T follicular helper cell (primary cell): ENCODE data around the gene CFAP46.
A peak's percentile ranks its signal among the peaks of the same experiment; 100 is the strongest.
"Not testable (repeated sequence)": the region's sequence is repeated elsewhere in the genome, so short reads cannot be mapped to it uniquely, and the experiment has no call there.

Experiments used
- DNase-seq: peaks from one replicate; pipeline ENCODE4 v3.0.0-alpha.2; 2020; ENCODE audit warnings: low read depth

Gene CFAP46

GRCh38 chr10:132962623-132963429 is 20.5 kb upstream of the CFAP46 start:
- DNase-seq, result no peak

GRCh38 chr10:132961787-132962622 is 19.6 kb upstream of the CFAP46 start:
- DNase-seq, result peak; percentile 32

- no peak for DNase-seq
These were observed 19.0 kb upstream of the CFAP46 start for GRCh38 chr10:132961420-132961786.

DNA sequence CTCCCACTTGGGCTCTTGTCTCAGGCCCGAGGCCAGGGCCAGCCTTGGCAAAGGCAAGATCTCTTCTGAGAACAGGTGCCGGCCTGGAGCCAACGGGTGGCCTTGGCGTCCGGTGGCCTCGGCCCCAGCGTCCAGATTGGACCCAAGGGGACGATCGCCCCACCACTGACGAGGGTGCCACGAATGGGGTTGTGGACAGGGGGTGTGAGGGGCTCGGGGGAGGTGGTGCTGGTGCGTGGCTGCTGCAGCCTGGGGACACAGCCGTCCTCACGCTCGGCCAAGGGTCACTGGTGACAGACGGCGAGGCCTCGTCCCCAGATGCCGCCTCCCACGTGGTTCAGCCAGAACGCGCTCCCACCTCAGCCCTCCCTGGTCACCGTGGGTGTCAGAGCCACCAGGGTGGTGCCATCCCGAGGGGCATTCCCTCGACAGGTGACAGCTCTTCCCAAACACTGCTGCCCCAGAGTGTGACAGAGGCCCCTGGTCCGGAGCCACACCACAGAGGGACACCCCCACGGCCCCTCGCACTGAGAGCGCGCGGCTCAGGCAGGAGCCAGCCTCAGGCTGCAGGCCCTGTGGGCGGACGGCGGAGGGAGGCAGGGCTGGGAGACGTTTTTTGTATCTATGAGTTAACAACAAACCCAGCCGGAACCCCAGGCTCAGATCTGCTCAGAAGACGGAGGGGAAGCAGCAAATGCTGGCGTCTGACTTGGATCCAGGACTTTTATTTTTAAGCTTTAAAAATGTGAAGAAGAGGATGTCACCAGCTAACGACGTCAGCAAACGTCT is 18.5 kb upstream of the CFAP46 start:
- DNase-seq, result no peak

GRCh38 chr10:132960071-132960472 is 17.7 kb upstream of the CFAP46 start:
- DNase-seq, result no peak

DNA sequence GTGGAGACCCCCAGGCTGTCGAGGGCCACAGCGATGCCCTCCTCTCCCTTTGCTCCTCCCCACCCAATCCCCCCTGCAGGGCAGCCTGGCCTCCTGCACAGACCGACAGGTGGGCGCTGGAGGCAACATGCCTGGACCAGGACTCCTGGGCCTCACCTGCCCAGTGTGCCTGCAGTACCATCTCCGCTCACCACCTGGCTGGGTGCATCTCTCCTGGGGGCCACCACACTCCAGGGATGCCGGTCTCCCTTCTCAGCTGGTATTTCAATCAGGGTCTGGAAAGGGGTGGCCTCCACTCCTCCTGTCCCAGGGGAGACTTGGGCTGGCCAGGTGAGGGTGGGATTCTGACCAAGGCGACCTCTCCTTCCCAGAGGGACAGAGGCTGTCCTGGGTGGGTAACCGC is 17.2 kb upstream of the CFAP46 start:
- no peak for DNase-seq

- no peak for DNase-seq
These were observed 16.7 kb upstream of the CFAP46 start for GRCh38 chr10:132958883-132959558.

- DNase-seq, result no peak
These were observed 15.9 kb upstream of the CFAP46 start for GRCh38 chr10:132957981-132958882.

DNA sequence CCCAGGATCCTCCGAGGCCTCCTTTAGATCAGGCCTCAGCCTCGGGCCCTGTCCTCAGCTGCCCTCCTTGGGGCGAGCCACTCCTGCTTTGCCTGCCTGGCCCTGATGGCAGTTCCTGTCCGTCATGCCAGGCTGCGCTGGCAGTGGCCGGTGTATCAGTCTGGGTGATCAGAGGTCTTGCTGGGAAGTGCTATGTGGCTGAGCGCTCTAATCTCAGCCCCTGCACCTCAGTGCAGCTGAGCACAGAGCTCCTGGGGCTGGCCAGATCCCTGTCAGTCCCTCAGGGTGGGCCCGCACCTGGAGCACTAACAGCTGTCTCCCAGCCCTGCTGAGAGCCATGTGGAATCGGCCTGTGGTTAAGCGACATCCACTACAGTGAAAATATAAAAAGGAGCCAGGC is 14.8 kb upstream of the CFAP46 start:
- DNase-seq, result no peak

GRCh38 chr10:132956259-132956658 is 13.9 kb upstream of the CFAP46 start:
- not testable (repeated sequence) for DNase-seq

- no peak for DNase-seq
These were observed 13.1 kb upstream of the CFAP46 start for GRCh38 chr10:132955479-132955878.

- no peak for DNase-seq
These were observed 11.1 kb upstream of the CFAP46 start for GRCh38 chr10:132953428-132953827.

GRCh38 chr10:132951926-132952325 is 9.6 kb upstream of the CFAP46 start:
- no peak for DNase-seq

GRCh38 chr10:132948351-132948750 is 6.0 kb upstream of the CFAP46 start:
- DNase-seq, result no peak

GRCh38 chr10:132947843-132948242 is 5.5 kb upstream of the CFAP46 start:
- no peak for DNase-seq

DNA sequence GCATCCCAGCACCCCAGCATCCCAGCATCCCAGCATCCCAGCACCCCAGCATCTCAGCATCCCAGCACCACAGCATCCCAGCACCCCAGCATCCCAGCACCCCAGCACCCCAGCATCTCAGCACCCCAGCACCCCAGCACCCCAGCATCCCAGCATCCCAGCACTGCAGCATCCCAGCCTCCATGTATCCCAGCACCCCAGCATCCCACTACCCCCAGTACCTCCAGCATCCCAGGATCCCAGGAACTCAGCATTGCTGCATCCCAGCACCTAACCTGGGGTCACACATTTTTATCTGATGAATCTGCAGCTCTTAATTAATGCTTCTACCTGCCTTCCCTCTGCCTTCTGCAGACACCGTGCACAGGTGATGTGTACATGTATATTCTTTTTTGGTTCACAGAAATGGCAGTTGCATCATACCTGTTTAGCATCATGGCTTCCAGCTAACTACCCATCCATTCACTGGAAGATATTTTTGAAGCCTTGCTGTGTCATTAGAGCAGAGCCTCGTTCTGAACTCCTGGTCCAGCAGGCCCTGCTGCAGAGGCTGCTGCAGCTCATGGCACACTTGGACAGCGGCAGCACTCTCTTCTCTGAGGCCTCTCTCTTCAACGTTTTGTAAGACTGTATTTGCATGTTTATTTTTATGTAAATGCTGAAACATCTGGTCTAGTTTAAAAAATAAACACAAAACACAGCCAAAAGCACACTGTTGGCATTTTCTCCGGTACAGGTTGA is 4.6 kb upstream of the CFAP46 start:
- DNase-seq, result no peak

- DNase-seq, result no peak
These were observed 3.9 kb upstream of the CFAP46 start for GRCh38 chr10:132946311-132946710.

DNA sequence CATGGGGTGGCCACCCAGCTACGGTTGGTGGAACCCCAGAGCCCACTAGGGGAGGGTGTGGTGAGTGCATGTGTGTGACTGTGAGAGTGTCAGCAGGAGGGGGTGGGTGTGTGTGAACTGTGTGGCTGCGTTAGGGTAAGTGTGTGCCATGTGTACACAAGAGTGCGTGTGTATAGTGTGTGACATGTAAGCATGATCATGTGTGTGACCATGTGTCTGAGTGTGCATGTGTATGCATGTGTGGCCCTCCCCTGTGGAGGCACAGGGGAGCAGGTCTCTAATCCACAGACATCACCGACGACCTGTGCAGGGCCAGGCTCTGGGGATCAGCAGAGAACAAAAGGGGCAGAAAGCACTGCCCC is 3.5 kb upstream of the CFAP46 start:
- no peak for DNase-seq

DNA sequence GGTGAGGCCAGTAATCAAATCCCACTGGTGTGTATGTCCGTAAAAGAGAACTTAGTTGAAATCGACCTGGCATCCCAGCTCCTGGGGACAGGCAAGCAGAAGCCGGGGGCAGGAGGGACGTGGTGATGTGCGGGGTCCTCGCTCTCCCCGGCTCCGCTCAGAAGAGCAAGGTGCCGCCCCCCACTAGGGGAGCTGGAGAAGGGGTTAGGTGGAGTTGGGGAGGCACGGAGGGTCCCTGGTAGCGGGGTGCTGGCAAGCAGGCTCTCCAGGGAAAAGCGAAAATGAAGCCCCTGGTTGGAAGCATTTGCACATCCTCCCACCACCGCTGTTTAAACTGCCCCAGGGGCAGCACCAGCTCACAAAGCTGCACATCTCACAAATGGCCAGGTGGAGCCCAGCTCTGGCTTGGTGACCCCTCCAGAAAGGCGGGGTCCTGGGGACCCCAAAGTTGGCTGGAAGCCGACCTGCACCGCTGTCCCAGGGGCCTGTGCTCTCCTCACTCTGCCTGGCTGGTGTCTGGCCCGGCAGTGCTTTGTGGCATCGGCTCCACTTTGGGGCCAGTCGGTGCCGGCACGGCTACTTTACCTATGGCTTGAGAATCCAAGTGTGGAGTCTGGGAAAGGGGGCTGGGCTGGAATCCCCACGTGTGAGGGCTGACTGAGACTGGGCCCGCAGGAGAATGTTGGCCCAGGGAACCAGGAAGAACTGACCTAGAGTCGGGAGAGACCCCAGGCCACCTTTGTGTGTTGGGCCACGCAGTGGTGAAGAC is 2.9 kb upstream of the CFAP46 start:
- DNase-seq, result no peak
